HCT116 (cell line): ENCODE data around the gene TUBA4B. TPM values are rescaled to one million over a fixed set of nuclear protein-coding genes. Genes with fewer than 3 reads are reported as not detected.

ENCODE experiments used
- ATAC-seq: fragments of 200-7000 bp; cut with Tn5 transposase; 2 replicates; pipeline ENCODE4 v1.9.1; 2020; ENCODE audit warnings: mild to moderate bottlenecking, moderate library complexity
- BruUV-seq: library from RNA; stranded (reverse); fragments of 400-500 nt; replicated peaks from 2 replicates; lab custom pipeline; 2021; lab: Mats Ljungman, UMichigan
- CTCF ChIA-PET: fragments of 300-600 bp; sonication (Branson Sonifier 250); formaldehyde crosslinking; loops from one replicate; lab custom pipeline; 2021; ENCODE audit warnings: antibody characterized with exemption; lab: Charles Lee
- POLR2A ChIA-PET: fragments of 300-600, 350-600 bp; sonication (Branson Sonifier 250); formaldehyde crosslinking; loops from one replicate; lab custom pipeline; 2021; ENCODE audit warnings: antibody characterized with exemption; lab: Charles Lee
- RAD21 ChIA-PET, 2 experiments: fragments of 300-600 bp; sonication (Branson Sonifier 250); formaldehyde crosslinking; loops; one replicate each; lab custom pipeline; 2023; ENCODE audit warnings: low total read pairs in 2 of 2; ENCODE audit not compliant: uncharacterized antibody in 2 of 2, unreplicated experiment in 2 of 2, low non-redundant PET in 1 of 2; lab: Charles Lee
- DNase-seq: peaks from one replicate; pipeline ENCODE4 v3.0.0-alpha.2; 2010; ENCODE audit warnings: low read depth, low spot score
- H2AFZ ChIP-seq: fragments of 200-600 bp; shearing (Covaris generic), sonication (generic); 2 replicates; pipeline ENCODE4 v1.6.1; 2017; ENCODE audit warnings: low read depth, mixed run types, mixed read lengths, antibody characterized with exemption, low read length; ENCODE audit not compliant: poor library complexity, severe bottlenecking
- H3K27ac ChIP-seq: 2 replicates; pipeline ENCODE4 v1.5.1; 2012; ENCODE audit warnings: low read depth, low read length
- H3K27me3 ChIP-seq: fragments of 200-600 bp; sonication (generic); 2 replicates; pipeline ENCODE4 v1.6.1; 2016; ENCODE audit warnings: mixed run types, low read length, mixed read lengths; ENCODE audit not compliant: insufficient read depth
- H3K36me3 ChIP-seq, 2 experiments: fragments of 200-500 bp in 1 of 2; fragments of 200-600 bp in 1 of 2; sonication (Bioruptor generic) in 1 of 2; sonication (generic) in 1 of 2; 2 replicates each; pipeline versions ENCODE4 v1.5.1 to v1.6.1; 2014 to 2016; ENCODE audit warnings: low read length in 2 of 2, inconsistent platforms in 1 of 2, mixed read lengths in 1 of 2, mixed run types in 1 of 2; ENCODE audit not compliant: insufficient read depth in 2 of 2, control insufficient read depth in 1 of 2
- H3K4me1 ChIP-seq, 2 experiments: fragments of 200-600 bp in 1 of 2; sonication (generic) in 1 of 2; 2 replicates each; pipeline versions ENCODE4 v1.5.1 to v1.6.1; 2012 to 2017; ENCODE audit warnings: low read length in 2 of 2, inconsistent platforms in 1 of 2, mild to moderate bottlenecking in 1 of 2, mixed read lengths in 1 of 2, mixed run types in 1 of 2, moderate library complexity in 1 of 2; ENCODE audit not compliant: insufficient read depth in 2 of 2, control insufficient read depth in 1 of 2
- H3K4me2 ChIP-seq: fragments of 200-600 bp; sonication (generic); 2 replicates; pipeline ENCODE4 v1.6.1; 2017; ENCODE audit warnings: mixed run types, low read length, mixed read lengths
- H3K4me3 ChIP-seq, 2 experiments: fragments of 200-600 bp in 1 of 2; sonication (generic) in 1 of 2; replicated peaks in 1 of 2; 2 replicates each; pipeline ENCODE4 v1.5.1; 2011 to 2016; ENCODE audit warnings: low read length in 2 of 2, control low read depth in 1 of 2, low read depth in 1 of 2, mild to moderate bottlenecking in 1 of 2, mixed read lengths in 1 of 2, mixed run types in 1 of 2
- H3K79me2 ChIP-seq: fragments of 200-600 bp; sonication (generic); 2 replicates; pipeline ENCODE4 v1.6.1; 2017; ENCODE audit warnings: mild to moderate bottlenecking, mixed run types, low read length, moderate library complexity, mixed read lengths; ENCODE audit not compliant: insufficient read depth
- H3K9ac ChIP-seq: fragments of 200-600 bp; sonication (generic); 2 replicates; pipeline ENCODE4 v1.6.1; 2016; ENCODE audit warnings: low read length, mixed read lengths
- H3K9me2 ChIP-seq: fragments of 200-600 bp; sonication (generic), shearing (Covaris generic); 2 replicates; pipeline ENCODE4 v1.6.1; 2017; ENCODE audit warnings: mixed run types, mild to moderate bottlenecking, moderate library complexity; ENCODE audit not compliant: insufficient read depth
- H3K9me3 ChIP-seq, 2 experiments: fragments of 200-500 bp in 1 of 2; fragments of 200-600 bp in 1 of 2; sonication (Bioruptor generic) in 1 of 2; sonication (generic) in 1 of 2; 2 replicates each; pipeline ENCODE4 v1.6.1; 2014 to 2017; ENCODE audit warnings: low read length in 2 of 2, mixed read lengths in 2 of 2, inconsistent platforms in 1 of 2, low read depth in 1 of 2, mild to moderate bottlenecking in 1 of 2, mixed run types in 1 of 2, moderate library complexity in 1 of 2; ENCODE audit not compliant: control insufficient read depth in 1 of 2, insufficient read depth in 1 of 2
- H4K20me1 ChIP-seq: fragments of 200-600 bp; sonication (generic), shearing (Covaris generic); 2 replicates; pipeline ENCODE4 v1.6.1; 2017; ENCODE audit warnings: mixed run types, mild to moderate bottlenecking, moderate library complexity; ENCODE audit not compliant: insufficient read depth
- CBX3 ChIP-seq: IDR thresholded peaks from 2 replicates; pipeline ENCODE4 v1.6.1; 2012; ENCODE audit warnings: low read depth
- ELF1 ChIP-seq: IDR thresholded peaks from 2 replicates; pipeline ENCODE4 v1.6.1; 2012; ENCODE audit warnings: low read depth, borderline replicate concordance
- EZH2 ChIP-seq: fragments of 200-600 bp; sonication (generic); IDR thresholded peaks from 2 replicates; pipeline ENCODE4 v1.6.1; 2017; ENCODE audit warnings: antibody characterized with exemption, mixed run types
- POLR2A ChIP-seq: IDR thresholded peaks from 2 replicates; pipeline ENCODE4 v1.7.0; 2011; ENCODE audit warnings: borderline replicate concordance; ENCODE audit not compliant: insufficient read depth, insufficient read length; ENCODE audit errors: extremely low read depth
- POLR2AphosphoS5 ChIP-seq: IDR thresholded peaks from 2 replicates; pipeline ENCODE4 v1.6.1; 2011; ENCODE audit warnings: mild to moderate bottlenecking, low read depth, low read length, moderate library complexity
- SIN3A ChIP-seq: IDR thresholded peaks from 2 replicates; pipeline ENCODE4 v1.6.1; 2012; ENCODE audit warnings: low read depth
- SRF ChIP-seq: IDR thresholded peaks from 2 replicates; pipeline ENCODE4 v1.6.1; 2012; ENCODE audit warnings: low read depth
- TCF7L2 ChIP-seq: IDR thresholded peaks from 2 replicates; pipeline ENCODE4 v1.7.0; 2011; ENCODE audit warnings: borderline replicate concordance, inconsistent platforms; ENCODE audit not compliant: insufficient read depth, insufficient read length; ENCODE audit errors: extremely low read depth
- YY1 ChIP-seq: IDR thresholded peaks from 2 replicates; pipeline ENCODE4 v1.6.1; 2011; ENCODE audit warnings: low read length, low read depth, moderate library complexity, mild to moderate bottlenecking; ENCODE audit not compliant: insufficient replicate concordance; ENCODE audit errors: extremely low read depth
- ZFX ChIP-seq: fragments of 450-650 bp; IDR thresholded peaks from 2 replicates; pipeline ENCODE4 v1.6.1; 2017
- ZNF274 ChIP-seq: fragments of 200-500 bp; sonication (Bioruptor generic); IDR thresholded peaks from 2 replicates; pipeline ENCODE4 v1.6.1; 2014; ENCODE audit warnings: mild to moderate bottlenecking, low read depth, low read length, inconsistent platforms
- intact Hi-C: fragments of 100-400 bp; cut with micrococcal nuclease; formaldehyde crosslinking; loops from 2 replicates; pipeline ENCODE4 v1.10.0; 2022
- total RNA-seq: library from RNA; stranded (reverse); gene quantifications from one replicate; pipeline ENCODE4 v1.2.1, GENCODE V29; 2021; ENCODE audit not compliant: unreplicated experiment
- TF ChIP-seq, protein P1 (sequence below): IDR thresholded peaks from 2 replicates; pipeline ENCODE4 v1.6.1; 2012; ENCODE audit warnings: low read depth
- TF ChIP-seq, protein P2 (sequence below): IDR thresholded peaks from 2 replicates; pipeline ENCODE4 v1.6.1; 2012
- TF ChIP-seq, protein P3 (sequence below): IDR thresholded peaks from 2 replicates; pipeline ENCODE4 v1.6.1; 2011; ENCODE audit warnings: mild to moderate bottlenecking, low read length, moderate library complexity; ENCODE audit not compliant: insufficient replicate concordance; ENCODE audit errors: extremely low read depth
- TF ChIP-seq, protein P4 (sequence below): IDR thresholded peaks from 2 replicates; pipeline ENCODE4 v1.6.1; 2012

Gene TUBA4B
- total RNA-seq, 1 experiment from 2014 or later: not detected

DNA sequence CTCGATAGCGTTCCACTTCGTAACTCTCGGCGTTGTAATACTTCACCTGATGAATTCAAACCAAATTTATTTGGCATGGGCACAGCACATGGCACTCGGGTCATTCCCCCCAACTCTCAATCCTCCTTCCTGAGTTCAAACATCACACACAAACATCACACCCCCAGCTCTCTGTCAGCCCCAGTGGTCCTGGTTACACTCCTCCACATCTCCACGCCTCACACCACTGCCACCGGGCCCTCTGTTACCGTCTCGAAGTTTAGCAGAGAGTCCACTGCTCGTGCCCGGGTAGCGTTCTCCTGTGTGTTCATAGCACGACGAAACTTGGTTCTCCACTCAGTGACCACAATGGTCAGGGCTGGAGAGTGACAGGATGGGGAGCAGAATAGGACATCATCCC, 38.9 kb upstream of the TUBA4B start:
- CTCF ChIA-PET: no interaction called here
- H3K9ac ChIP-seq: no peak overlapping the region
- H3K36me3 ChIP-seq: peaks cover 2 to 17% of the 10 kb centered on the region in 2 experiments; a peak in 3 of 4 replicates
- intact Hi-C loops: no loop called here
- POLR2A ChIA-PET: no interaction called here
- H4K20me1 ChIP-seq: no peaks in the 10 kb centered on the region
- DNase-seq (no peak), ATAC-seq (no peak)
- H3K27ac ChIP-seq: no peak overlapping the region
- no peaks in the 10 kb centered on the region for H3K9me3 ChIP-seq
- BruUV-seq: no TSS peak
- H3K79me2 ChIP-seq: no peaks in the 10 kb centered on the region
- RAD21 ChIA-PET: no interaction called here
- peaks cover 6 to 30% of the 10 kb centered on the region in 2 experiments; a peak in 3 of 4 replicates for H3K4me1 ChIP-seq
- no peaks in the 10 kb centered on the region for H3K9me2 ChIP-seq
- no peak overlapping the region for H2AFZ ChIP-seq
- TF ChIP-seq, protein P1, sequence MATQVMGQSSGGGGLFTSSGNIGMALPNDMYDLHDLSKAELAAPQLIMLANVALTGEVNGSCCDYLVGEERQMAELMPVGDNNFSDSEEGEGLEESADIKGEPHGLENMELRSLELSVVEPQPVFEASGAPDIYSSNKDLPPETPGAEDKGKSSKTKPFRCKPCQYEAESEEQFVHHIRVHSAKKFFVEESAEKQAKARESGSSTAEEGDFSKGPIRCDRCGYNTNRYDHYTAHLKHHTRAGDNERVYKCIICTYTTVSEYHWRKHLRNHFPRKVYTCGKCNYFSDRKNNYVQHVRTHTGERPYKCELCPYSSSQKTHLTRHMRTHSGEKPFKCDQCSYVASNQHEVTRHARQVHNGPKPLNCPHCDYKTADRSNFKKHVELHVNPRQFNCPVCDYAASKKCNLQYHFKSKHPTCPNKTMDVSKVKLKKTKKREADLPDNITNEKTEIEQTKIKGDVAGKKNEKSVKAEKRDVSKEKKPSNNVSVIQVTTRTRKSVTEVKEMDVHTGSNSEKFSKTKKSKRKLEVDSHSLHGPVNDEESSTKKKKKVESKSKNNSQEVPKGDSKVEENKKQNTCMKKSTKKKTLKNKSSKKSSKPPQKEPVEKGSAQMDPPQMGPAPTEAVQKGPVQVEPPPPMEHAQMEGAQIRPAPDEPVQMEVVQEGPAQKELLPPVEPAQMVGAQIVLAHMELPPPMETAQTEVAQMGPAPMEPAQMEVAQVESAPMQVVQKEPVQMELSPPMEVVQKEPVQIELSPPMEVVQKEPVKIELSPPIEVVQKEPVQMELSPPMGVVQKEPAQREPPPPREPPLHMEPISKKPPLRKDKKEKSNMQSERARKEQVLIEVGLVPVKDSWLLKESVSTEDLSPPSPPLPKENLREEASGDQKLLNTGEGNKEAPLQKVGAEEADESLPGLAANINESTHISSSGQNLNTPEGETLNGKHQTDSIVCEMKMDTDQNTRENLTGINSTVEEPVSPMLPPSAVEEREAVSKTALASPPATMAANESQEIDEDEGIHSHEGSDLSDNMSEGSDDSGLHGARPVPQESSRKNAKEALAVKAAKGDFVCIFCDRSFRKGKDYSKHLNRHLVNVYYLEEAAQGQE: no peak
- TF ChIP-seq YY1 (no peak), POLR2A (no peak), SRF (no peak), ZNF274 (no peak), ZFX (no peak), ELF1 (no peak), POLR2AphosphoS5 (no peak), EZH2 (no peak), TCF7L2 (no peak), SIN3A (no peak), CBX3 (no peak)
- TF ChIP-seq, protein P2, sequence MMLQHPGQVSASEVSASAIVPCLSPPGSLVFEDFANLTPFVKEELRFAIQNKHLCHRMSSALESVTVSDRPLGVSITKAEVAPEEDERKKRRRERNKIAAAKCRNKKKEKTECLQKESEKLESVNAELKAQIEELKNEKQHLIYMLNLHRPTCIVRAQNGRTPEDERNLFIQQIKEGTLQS: no peak
- TF ChIP-seq, protein P3, sequence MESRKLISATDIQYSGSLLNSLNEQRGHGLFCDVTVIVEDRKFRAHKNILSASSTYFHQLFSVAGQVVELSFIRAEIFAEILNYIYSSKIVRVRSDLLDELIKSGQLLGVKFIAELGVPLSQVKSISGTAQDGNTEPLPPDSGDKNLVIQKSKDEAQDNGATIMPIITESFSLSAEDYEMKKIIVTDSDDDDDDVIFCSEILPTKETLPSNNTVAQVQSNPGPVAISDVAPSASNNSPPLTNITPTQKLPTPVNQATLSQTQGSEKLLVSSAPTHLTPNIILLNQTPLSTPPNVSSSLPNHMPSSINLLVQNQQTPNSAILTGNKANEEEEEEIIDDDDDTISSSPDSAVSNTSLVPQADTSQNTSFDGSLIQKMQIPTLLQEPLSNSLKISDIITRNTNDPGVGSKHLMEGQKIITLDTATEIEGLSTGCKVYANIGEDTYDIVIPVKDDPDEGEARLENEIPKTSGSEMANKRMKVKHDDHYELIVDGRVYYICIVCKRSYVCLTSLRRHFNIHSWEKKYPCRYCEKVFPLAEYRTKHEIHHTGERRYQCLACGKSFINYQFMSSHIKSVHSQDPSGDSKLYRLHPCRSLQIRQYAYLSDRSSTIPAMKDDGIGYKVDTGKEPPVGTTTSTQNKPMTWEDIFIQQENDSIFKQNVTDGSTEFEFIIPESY: no peak
- TF ChIP-seq, protein P4, sequence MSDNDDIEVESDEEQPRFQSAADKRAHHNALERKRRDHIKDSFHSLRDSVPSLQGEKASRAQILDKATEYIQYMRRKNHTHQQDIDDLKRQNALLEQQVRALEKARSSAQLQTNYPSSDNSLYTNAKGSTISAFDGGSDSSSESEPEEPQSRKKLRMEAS: no peak
- no peak overlapping the region for H3K4me2 ChIP-seq
- H3K27me3 ChIP-seq: no peaks in the 10 kb centered on the region
- H3K4me3 ChIP-seq: no peak overlapping the region
